22Rv1 (cell line): Measurements from ENCODE around the gene DCTN3.

Experiments used
- H3K27ac ChIP-seq: fragments of 450-650 bp; 2 replicates; pipeline ENCODE4 v1.5.1; 2017
- CTCF ChIP-seq: fragments of 450-650 bp; IDR thresholded peaks from 2 replicates; pipeline ENCODE4 v1.5.1; 2017; ENCODE audit warnings: mild to moderate bottlenecking
- ZFX ChIP-seq: fragments of 450-650 bp; IDR thresholded peaks from 2 replicates; pipeline ENCODE4 v1.6.1; 2017; ENCODE audit warnings: antibody characterized with exemption, borderline replicate concordance

The DCTN3 gene

GRCh38 chr9:34635556-34635955 is 15.3 kb upstream of the DCTN3 start:
- no peak for TF ChIP-seq CTCF
- TF ChIP-seq ZFX, result no peak
- H3K27ac ChIP-seq, result peak overlapping the region; percentile 91

- peak overlapping the region; percentile 91 for H3K27ac ChIP-seq
- TF ChIP-seq ZFX (no peak), CTCF (no peak)
Observed at GRCh38 chr9:34634551-34635248, 14.4 kb upstream of the DCTN3 start.

- H3K27ac ChIP-seq, result peak overlapping the region; percentile 91
Observed at GRCh38 chr9:34633851-34634550, 13.7 kb upstream of the DCTN3 start.

GRCh38 chr9:34633166-34633565 is 12.9 kb upstream of the DCTN3 start:
- TF ChIP-seq ZFX, result no peak
- no peak for TF ChIP-seq CTCF
- no peak overlapping the region; the same call in 1 of the 2 replicates for H3K27ac ChIP-seq

More at GRCh38 chr9:34633851-34634550, 13.7 kb upstream of the DCTN3 start:
- no peak for TF ChIP-seq ZFX
- TF ChIP-seq CTCF, result peak; percentile 97

GRCh38 chr9:34630402-34631154 is 10.3 kb upstream of the DCTN3 start:
- TF ChIP-seq ZFX (no peak), CTCF (no peak)
- peak overlapping the region; percentile 44 for H3K27ac ChIP-seq

GRCh38 chr9:34629491-34629808 is 9.2 kb upstream of the DCTN3 start:
- no peak overlapping the region for H3K27ac ChIP-seq
- TF ChIP-seq CTCF (no peak), ZFX (no peak)
